ENCODE measurements around the gene PIH1D1. TPM values are rescaled to one million over a fixed set of nuclear protein-coding genes. Genes with fewer than 3 reads are reported as not detected.

Gene PIH1D1
- total RNA-seq, 2 experiments from 2014 or later, result 80.7 to 84.4 TPM

DNA sequence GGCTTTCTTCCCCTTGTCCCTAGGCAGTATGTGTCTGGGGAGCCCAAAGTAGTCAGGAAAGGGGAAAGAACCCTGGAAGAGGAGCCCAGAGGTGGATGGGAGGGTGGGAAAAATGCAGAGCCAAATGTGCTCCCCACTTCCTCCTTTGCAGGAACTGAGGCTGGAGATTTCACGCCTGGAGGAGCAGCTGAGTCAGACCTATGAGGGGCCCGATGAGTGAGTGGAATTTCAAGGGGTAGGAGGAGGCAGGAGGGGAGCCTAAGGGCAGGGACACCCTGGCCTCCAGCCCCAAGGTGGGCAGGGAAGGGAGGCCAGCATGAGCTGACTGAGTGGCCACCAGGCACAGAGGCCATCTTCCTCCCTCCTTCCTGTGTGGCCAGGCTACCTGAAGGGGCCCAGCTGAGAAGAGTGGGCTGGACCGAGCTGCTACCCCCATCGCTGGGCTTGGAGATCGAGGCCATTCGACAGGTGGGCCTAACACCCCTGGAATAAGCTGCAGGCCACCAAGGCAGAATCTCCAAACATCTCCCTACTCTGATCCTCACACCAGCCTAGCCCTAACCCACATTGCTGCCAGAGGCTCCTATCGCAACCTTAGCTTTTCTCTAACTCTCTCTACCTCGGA, 42.7 kb downstream of the PIH1D1 start:
- no peaks in the 10 kb centered on the region for H3K9me3 Mint-ChIP-seq
- H3K27ac Mint-ChIP-seq, result peak overlapping the region; percentile 46
- peak overlapping the region; percentile 1 for H3K4me3 Mint-ChIP-seq
- peaks cover 54% of the 10 kb centered on the region for H3K4me1 Mint-ChIP-seq (ENCODE audit: low read depth)
- DNase-seq, result no peak
- no peaks in the 10 kb centered on the region for H3K36me3 Mint-ChIP-seq (ENCODE audit: low read depth)
- CTCF ChIA-PET, result interaction anchor here (0.6 to 3.2 kb wide), 7 partner anchors 12 to 210 kb away, joined by 3 to 15 read pairs (median 3); partner anchors contain the start of gene FLT3LG
- intact Hi-C loops (cut with micrococcal nuclease), result no loop called here
- no peaks in the 10 kb centered on the region for H3K27me3 Mint-ChIP-seq (ENCODE audit: low read depth)

GRCh38 chr19:49407482-49408015, 44.1 kb downstream of the PIH1D1 start:
- DNase-seq, result no peak
- Mint-ChIP-seq H3K27me3 (ENCODE audit: low read depth) (no peaks in the 10 kb centered on the region), H3K36me3 (ENCODE audit: low read depth) (no peaks in the 10 kb centered on the region), H3K9me3 (no peaks in the 10 kb centered on the region), H3K4me1 (ENCODE audit: low read depth) (peaks cover 60% of the 10 kb centered on the region), H3K27ac (no peak overlapping the region), H3K4me3 (no peak overlapping the region)
- CTCF ChIA-PET, result interaction anchor here (1.3 kb wide), 1 partner anchor 11 kb away, joined by 4 read pairs; no protein-coding TSS in a partner anchor
- intact Hi-C loops (cut with micrococcal nuclease), result no loop called here

GRCh38 chr19:49407079-49407478, 44.5 kb downstream of the PIH1D1 start:
- Mint-ChIP-seq H3K36me3 (ENCODE audit: low read depth) (no peaks in the 10 kb centered on the region), H3K4me1 (ENCODE audit: low read depth) (peaks cover 55% of the 10 kb centered on the region), H3K27ac (no peak overlapping the region), H3K4me3 (no peak overlapping the region), H3K27me3 (ENCODE audit: low read depth) (no peaks in the 10 kb centered on the region), H3K9me3 (no peaks in the 10 kb centered on the region)
- CTCF ChIA-PET, result interaction anchor here (1.2 to 1.3 kb wide), 2 partner anchors 12 to 28 kb away, joined by 3 to 4 read pairs; no protein-coding TSS in a partner anchor
- DNase-seq, result no peak
- intact Hi-C loops (cut with micrococcal nuclease), result no loop called here

GRCh38 chr19:49403404-49404187, 48.0 kb downstream of the PIH1D1 start:
- Mint-ChIP-seq H3K27me3 (ENCODE audit: low read depth) (no peaks in the 10 kb centered on the region), H3K27ac (no peak overlapping the region), H3K4me1 (ENCODE audit: low read depth) (peaks cover 37% of the 10 kb centered on the region), H3K4me3 (no peak overlapping the region), H3K9me3 (no peaks in the 10 kb centered on the region), H3K36me3 (ENCODE audit: low read depth) (no peaks in the 10 kb centered on the region)
- intact Hi-C loops (cut with micrococcal nuclease), result no loop called here
- CTCF ChIA-PET, result interaction anchor here (0.7 to 0.9 kb wide), 2 partner anchors 47 to 314 kb away, joined by 3 read pairs; no protein-coding TSS in a partner anchor
- DNase-seq, result no peak

DNA sequence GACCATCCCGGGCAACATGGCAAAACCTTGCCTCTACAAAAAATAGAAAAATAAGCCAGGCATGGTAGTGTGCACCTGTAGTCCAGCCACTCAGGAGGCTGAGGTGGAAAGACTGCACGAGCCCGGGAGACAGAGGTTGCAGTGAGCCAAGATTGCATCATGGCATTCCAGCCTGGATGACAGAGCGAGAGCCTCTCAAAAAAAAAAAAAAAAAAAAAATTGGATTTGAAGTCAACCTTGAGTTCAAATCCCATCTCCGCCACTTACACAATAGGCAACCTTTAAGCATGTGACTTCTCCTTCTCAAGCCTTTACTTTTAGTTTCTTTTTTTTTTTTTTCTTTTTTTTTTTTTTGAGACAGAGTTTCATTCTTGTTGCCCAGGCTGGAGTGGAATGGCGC, 51.6 kb downstream of the PIH1D1 start:
- DNase-seq, result no peak
- Mint-ChIP-seq H3K9me3 (no peaks in the 10 kb centered on the region), H3K4me3 (no peak overlapping the region), H3K27me3 (ENCODE audit: low read depth) (no peaks in the 10 kb centered on the region), H3K27ac (no peak overlapping the region), H3K4me1 (ENCODE audit: low read depth) (peaks cover 25% of the 10 kb centered on the region), H3K36me3 (ENCODE audit: low read depth) (no peaks in the 10 kb centered on the region)
- intact Hi-C loops (cut with micrococcal nuclease), result no loop called here
- CTCF ChIA-PET, result no interaction called here

- H3K9me3 Mint-ChIP-seq, result no peaks in the 10 kb centered on the region
- intact Hi-C loops (cut with micrococcal nuclease), result no loop called here
- peaks cover 25% of the 10 kb centered on the region for H3K4me1 Mint-ChIP-seq (ENCODE audit: low read depth)
- no peaks in the 10 kb centered on the region for H3K27me3 Mint-ChIP-seq (ENCODE audit: low read depth)
- H3K27ac Mint-ChIP-seq, result no peak overlapping the region
- DNase-seq, result no peak
- no peak overlapping the region for H3K4me3 Mint-ChIP-seq
- CTCF ChIA-PET, result no interaction called here
- no peaks in the 10 kb centered on the region for H3K36me3 Mint-ChIP-seq (ENCODE audit: low read depth)
Measured at GRCh38 chr19:49398931-49399330, 52.7 kb downstream of the PIH1D1 start.

DNA sequence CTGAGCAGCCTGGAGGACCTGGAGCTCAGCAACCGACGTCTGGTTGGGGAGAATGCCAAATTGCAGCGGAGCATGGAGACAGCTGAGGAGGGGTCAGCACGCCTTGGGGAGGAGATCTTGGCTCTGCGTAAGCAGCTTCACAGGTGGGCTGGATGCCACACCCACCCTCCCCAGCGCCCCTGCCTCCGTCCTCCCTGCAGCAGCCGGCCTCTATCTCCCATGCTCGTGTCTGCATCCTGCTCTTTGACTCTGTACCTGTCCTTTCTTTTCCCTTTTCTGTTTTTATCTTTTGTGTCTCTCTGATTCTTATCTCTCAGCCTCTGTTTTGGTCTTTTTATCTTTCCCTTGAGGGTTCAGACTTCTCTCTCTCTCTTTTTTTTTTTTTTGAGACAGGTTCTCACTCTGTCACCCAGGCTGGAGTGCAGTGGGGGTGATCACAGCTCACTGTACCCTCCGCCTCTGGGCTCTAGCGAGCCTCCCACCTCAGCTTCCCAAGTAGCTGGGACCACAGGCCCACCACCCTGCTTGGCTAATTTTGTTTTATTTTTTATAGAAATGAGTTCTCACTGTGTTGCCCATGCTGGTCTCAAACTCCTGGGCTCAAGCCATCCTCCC, 53.5 kb downstream of the PIH1D1 start:
- Mint-ChIP-seq H3K9me3 (no peaks in the 10 kb centered on the region), H3K27me3 (ENCODE audit: low read depth) (no peaks in the 10 kb centered on the region), H3K4me1 (ENCODE audit: low read depth) (peaks cover 21% of the 10 kb centered on the region), H3K27ac (no peak overlapping the region), H3K36me3 (ENCODE audit: low read depth) (no peaks in the 10 kb centered on the region), H3K4me3 (no peak overlapping the region)
- intact Hi-C loops (cut with micrococcal nuclease), result no loop called here
- DNase-seq, result no peak
- CTCF ChIA-PET, result interaction anchor here (0.6 to 0.9 kb wide), 2 partner anchors 97 to 120 kb away, joined by 3 to 4 read pairs; no protein-coding TSS in a partner anchor

DNA sequence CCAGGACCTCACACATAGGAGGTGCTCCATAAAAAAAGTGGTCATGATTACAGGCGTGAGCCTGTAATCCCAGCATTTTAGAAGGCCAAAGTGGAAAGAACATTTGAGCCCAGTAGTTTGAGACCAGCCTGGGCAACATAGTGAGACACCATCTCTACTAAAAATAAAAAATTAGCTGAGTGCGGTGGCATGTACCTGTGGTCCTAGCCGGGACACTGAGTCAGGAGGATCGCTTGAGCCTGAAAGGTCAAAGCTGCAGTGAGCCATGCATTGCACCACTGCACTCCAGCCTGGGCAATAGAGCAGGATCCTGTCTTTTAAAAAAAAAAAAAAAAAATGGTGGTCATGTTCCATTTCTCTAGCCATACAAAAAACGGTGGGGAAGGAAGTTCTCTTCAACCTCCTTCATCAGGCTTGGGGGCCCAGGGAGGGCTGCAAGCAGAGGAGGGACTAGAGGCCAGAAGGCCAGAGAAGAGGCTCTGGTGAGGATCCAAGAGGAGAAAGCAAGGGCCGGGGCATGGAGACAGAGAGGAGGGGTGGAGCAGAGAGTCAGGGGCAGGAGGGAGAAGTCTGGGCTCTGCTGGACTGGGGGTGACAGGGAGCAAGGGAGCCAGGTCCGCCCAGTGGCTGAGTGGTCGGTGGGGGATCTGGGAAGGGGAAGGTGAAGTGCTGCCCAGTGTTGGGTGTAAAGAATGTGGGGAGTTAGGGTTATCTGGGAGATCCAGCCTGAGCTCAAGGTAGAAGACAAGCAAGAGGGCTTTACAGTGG, 54.7 kb downstream of the PIH1D1 start:
- Mint-ChIP-seq H3K36me3 (ENCODE audit: low read depth) (no peaks in the 10 kb centered on the region), H3K4me1 (ENCODE audit: low read depth) (peaks cover 21% of the 10 kb centered on the region), H3K27me3 (ENCODE audit: low read depth) (peaks cover 3% of the 10 kb centered on the region), H3K9me3 (no peaks in the 10 kb centered on the region), H3K27ac (no peak overlapping the region), H3K4me3 (no peak overlapping the region)
- DNase-seq, result no peak
- CTCF ChIA-PET, result no interaction called here
- intact Hi-C loops (cut with micrococcal nuclease), result no loop called here

Small RNA genes within 50 kb of the gene (microRNA-seq; reads per million reads assigned to microRNA genes)
- 22,973 reads per million, percentile 98 among the genes with 10 or more reads in this experiment for gene MIR150 (ENCODE audit: borderline microRNAs expressed, borderline replicate concordance)

Other genes with a start within 250 kb of the PIH1D1 start
- under 1 TPM; 0.77 to 0.98 TPM for gene SLC6A16, start 126.6 kb downstream of the PIH1D1 start, total RNA-seq
- 100 to 1,000 TPM; 182 to 189 TPM for gene CD37, start 116.4 kb downstream of the PIH1D1 start, total RNA-seq
- gene TEAD2, start 89.4 kb downstream of the PIH1D1 start, total RNA-seq, result under 1 TPM in 1 of 2 experiments, not detected in 1; 0.20 TPM
- gene DKKL1, start 87.9 kb downstream of the PIH1D1 start, total RNA-seq, result not detected
- gene KASH5, start 63.6 kb downstream of the PIH1D1 start, total RNA-seq, result 1 to 10 TPM; 2.4 to 3.2 TPM
- not detected for gene PTH2, start 28.4 kb downstream of the PIH1D1 start, total RNA-seq
- not detected for gene GFY, start 26.4 kb downstream of the PIH1D1 start, total RNA-seq
- gene SLC17A7, start 10.3 kb downstream of the PIH1D1 start, total RNA-seq, result under 1 TPM; 0.12 TPM
- gene ALDH16A1, start 1.4 kb upstream of the PIH1D1 start, total RNA-seq, result 10 to 100 TPM; 43.4 to 46.8 TPM
- 10 to 100 TPM; 23.9 to 28.4 TPM for gene FLT3LG, start 22.4 kb upstream of the PIH1D1 start, total RNA-seq
- 1,000 to 10,000 TPM; 4,441 to 4,607 TPM for gene RPL13A, start 35.8 kb upstream of the PIH1D1 start, total RNA-seq
- 1,000 to 10,000 TPM; 3,906 to 3,945 TPM for gene RPS11, start 44.6 kb upstream of the PIH1D1 start, total RNA-seq
- 10 to 100 TPM; 15.7 to 17.1 TPM for gene FCGRT, start 60.8 kb upstream of the PIH1D1 start, total RNA-seq
- gene RCN3, start 76.2 kb upstream of the PIH1D1 start, total RNA-seq, result 1 to 10 TPM; 6.7 to 7.2 TPM
- gene NOSIP, start 128.7 kb upstream of the PIH1D1 start, total RNA-seq, result 10 to 100 TPM; 76.4 to 77.4 TPM
- gene PRRG2, start 129.5 kb upstream of the PIH1D1 start, total RNA-seq, result under 1 TPM; 0.52 TPM
- gene PRR12, start 139.4 kb upstream of the PIH1D1 start, total RNA-seq, result 10 to 100 TPM; 16.4 to 16.9 TPM
- 1 to 10 TPM; 7.2 to 7.8 TPM for gene RRAS, start 188.3 kb upstream of the PIH1D1 start, total RNA-seq
- 10 to 100 TPM; 39.9 to 41.9 TPM for gene SCAF1, start 190.4 kb upstream of the PIH1D1 start, total RNA-seq
- gene IRF3, start 214.0 kb upstream of the PIH1D1 start, total RNA-seq, result 10 to 100 TPM; 85.2 to 97.8 TPM
- 10 to 100 TPM; 70.5 to 75.6 TPM for gene BCL2L12, start 214.1 kb upstream of the PIH1D1 start, total RNA-seq
- gene PRMT1, start 225.5 kb upstream of the PIH1D1 start, total RNA-seq, result 100 to 1,000 TPM; 380 to 394 TPM
- gene ADM5, start 237.8 kb upstream of the PIH1D1 start, total RNA-seq, result 1 to 10 TPM; 1.4 to 1.8 TPM
- gene CPT1C, start 239.3 kb upstream of the PIH1D1 start, total RNA-seq, result under 1 TPM; 0.32 to 0.48 TPM